ENCODE results near the gene C4B. TPM values are rescaled to one million over a fixed set of nuclear protein-coding genes. Genes with fewer than 3 reads are reported as not detected.

C4B gene
- total RNA-seq, 1 experiment from 2014 or later = 2.7 TPM

DNA sequence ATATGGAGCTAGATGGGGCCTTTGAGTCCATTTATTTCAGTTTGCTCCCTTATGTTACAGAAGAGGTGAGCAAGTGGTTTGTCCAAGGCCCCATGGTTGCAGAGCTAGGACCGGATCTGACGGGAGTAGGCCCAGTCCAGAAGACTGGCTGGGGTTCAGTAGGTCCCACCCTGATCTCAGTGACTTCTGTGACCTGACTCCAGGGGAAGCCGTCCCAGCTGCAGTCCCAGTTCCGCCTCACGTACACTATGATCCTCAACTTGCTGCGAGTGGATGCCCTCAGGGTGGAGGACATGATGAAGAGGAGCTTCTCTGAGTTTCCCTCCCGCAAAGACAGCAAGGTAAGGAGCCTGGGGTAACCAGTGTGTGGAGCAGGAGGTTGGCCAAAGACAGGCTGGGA, 48.1 kb upstream of the C4B start:
- Histone ChIP-seq H3K79me1 (ENCODE audit: insufficient read depth, low read depth, low read length, poor library complexity, severe bottlenecking) (no peaks in the 10 kb centered on the region), H3K79me2 (ENCODE audit: insufficient read depth, low read length) (no peaks in the 10 kb centered on the region; the same call in 1 of the 2 replicates), H3K23me2 (ENCODE audit: insufficient read length, low read depth, low read length, poor library complexity, severe bottlenecking) (no peaks in the 10 kb centered on the region), H2BK12ac (ENCODE audit: insufficient read length, low read depth, low read length) (no peak overlapping the region), H3T11ph (ENCODE audit: low read length) (no peak overlapping the region), H2AK5ac (ENCODE audit: insufficient read length, low read length) (no peak overlapping the region), H3K4me1 (ENCODE audit: insufficient read depth, low read length) (no peaks in the 10 kb centered on the region), H3K23ac (ENCODE audit: insufficient read length, low read depth, low read length) (no peak overlapping the region), H2BK20ac (ENCODE audit: low read depth, low read length, poor library complexity, severe bottlenecking) (no peak overlapping the region), H3K4me2 (ENCODE audit: insufficient read depth, insufficient read length, low read length) (no peak overlapping the region), H3K18ac (ENCODE audit: insufficient read length, low read depth, low read length) (no peak overlapping the region), H3K27ac (ENCODE audit: insufficient read length, low read depth, low read length) (no peak overlapping the region), H3K56ac (ENCODE audit: insufficient read length, low read depth, low read length) (no peak overlapping the region), H3K14ac (ENCODE audit: insufficient read depth, low read length) (no peak overlapping the region), H4K8ac (replicated peaks; ENCODE audit: insufficient read length, low read depth, low read length) (no peak overlapping the region), H2BK120ac (ENCODE audit: low read depth, low read length, poor library complexity, severe bottlenecking) (no peak overlapping the region), H3K4ac (ENCODE audit: low read depth, low read length) (no peak overlapping the region), H2AFZ (ENCODE audit: low read length) (no peak overlapping the region), H3K27me3 (ENCODE audit: insufficient read depth, low read length) (no peaks in the 10 kb centered on the region), H4K20me1 (ENCODE audit: control insufficient read depth, insufficient read depth, insufficient read length) (no peaks in the 10 kb centered on the region), H4K91ac (ENCODE audit: insufficient read length, low read depth, low read length) (no peak overlapping the region), H3K9me3 (ENCODE audit: control insufficient read depth, low read depth, low read length) (no peaks in the 10 kb centered on the region), H4K5ac (ENCODE audit: insufficient read length, low read depth, low read length) (no peak overlapping the region), H3K9ac (ENCODE audit: extremely low read depth, insufficient read length, low read length) (no peak overlapping the region), H2BK5ac (ENCODE audit: insufficient read length, low read length) (no peak overlapping the region), H2BK15ac (ENCODE audit: low read depth, low read length) (no peak overlapping the region)
- TF ChIP-seq, protein P1, sequence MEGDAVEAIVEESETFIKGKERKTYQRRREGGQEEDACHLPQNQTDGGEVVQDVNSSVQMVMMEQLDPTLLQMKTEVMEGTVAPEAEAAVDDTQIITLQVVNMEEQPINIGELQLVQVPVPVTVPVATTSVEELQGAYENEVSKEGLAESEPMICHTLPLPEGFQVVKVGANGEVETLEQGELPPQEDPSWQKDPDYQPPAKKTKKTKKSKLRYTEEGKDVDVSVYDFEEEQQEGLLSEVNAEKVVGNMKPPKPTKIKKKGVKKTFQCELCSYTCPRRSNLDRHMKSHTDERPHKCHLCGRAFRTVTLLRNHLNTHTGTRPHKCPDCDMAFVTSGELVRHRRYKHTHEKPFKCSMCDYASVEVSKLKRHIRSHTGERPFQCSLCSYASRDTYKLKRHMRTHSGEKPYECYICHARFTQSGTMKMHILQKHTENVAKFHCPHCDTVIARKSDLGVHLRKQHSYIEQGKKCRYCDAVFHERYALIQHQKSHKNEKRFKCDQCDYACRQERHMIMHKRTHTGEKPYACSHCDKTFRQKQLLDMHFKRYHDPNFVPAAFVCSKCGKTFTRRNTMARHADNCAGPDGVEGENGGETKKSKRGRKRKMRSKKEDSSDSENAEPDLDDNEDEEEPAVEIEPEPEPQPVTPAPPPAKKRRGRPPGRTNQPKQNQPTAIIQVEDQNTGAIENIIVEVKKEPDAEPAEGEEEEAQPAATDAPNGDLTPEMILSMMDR (conservative IDR thresholded peaks at IDR 0.05) = no peak
- WGBS (ENCODE audit: extremely low coverage, insufficient read length, low lambda C conversion rate) = no CpG with 5 or more reads among the region's 7 CpGs
- Mint-ChIP-seq H3K36me3 (ENCODE audit: insufficient read depth in 1 of 3, low read depth in 3 of 3) (peaks cover 49 to 88% (median 84%) of the 10 kb centered on the region in 3 experiments; a peak in 6 of 7 replicates), H3K4me3 (no peak overlapping the region), H3K27me3 (ENCODE audit: low read depth) (no peaks in the 10 kb centered on the region; the same call in 1 of the 2 replicates), H3K27ac (no peak overlapping the region), H3K4me1 (peaks cover 0 to 4% of the 10 kb centered on the region in 2 experiments; a peak in 1 of 4 replicates), H3K9me3 (no peaks in the 10 kb centered on the region)
- DNase-seq = no peak
